HepG2 (cell line): ENCODE measurements around the gene LRRC27. TPM values are rescaled to one million over a fixed set of nuclear protein-coding genes. Genes with fewer than 3 reads are reported as not detected.

Source experiments
- ATAC-seq: fragments of 200-7000 bp; cut with Tn5 transposase; 3 replicates; pipeline ENCODE4 v1.9.1; 2020; ENCODE audit warnings: mild to moderate bottlenecking, moderate library complexity
- BruUV-seq: library from RNA; stranded (reverse); fragments of 400-500 nt; replicated peaks from 2 replicates; lab custom pipeline; 2021; lab: Mats Ljungman, UMichigan
- CTCF ChIA-PET: fragments of 300-600 bp; formaldehyde crosslinking; extraction: SDS; loops from one replicate; lab custom pipeline; 2021; ENCODE audit warnings: low total read pairs, inconsistent platforms, low intra/inter-chr PET ratio; lab: Yijun Ruan, JAX
- POLR2A ChIA-PET: fragments of 350-600 bp; sonication (Branson Sonifier 250); formaldehyde crosslinking; loops from one replicate; lab custom pipeline; 2020; ENCODE audit warnings: antibody characterized with exemption, inconsistent platforms; lab: Yijun Ruan, JAX
- DNase-seq: peaks from one replicate; pipeline ENCODE4 v3.0.0-alpha.2; 2015; ENCODE audit warnings: low spot score
- FAIRE-seq: peaks from 3 replicates; lab custom pipeline; 2011; peaks lifted over from hg19 to GRCh38; lab: Jason Lieb, UNC
- H2AFZ ChIP-seq: one replicate; pipeline ENCODE4 v1.6.1; 2011; ENCODE audit warnings: low read length, inconsistent platforms
- H3K27ac ChIP-seq: fragments of 300-600 bp; 3 replicates; pipeline ENCODE4 v1.8.0; 2011; ENCODE audit warnings: mixed run types, mild to moderate bottlenecking, mixed read lengths, low read length, inconsistent platforms; ENCODE audit not compliant: insufficient read depth; ENCODE audit errors: extremely low read length
- H3K27me3 ChIP-seq, 2 experiments: fragments of 200-600 bp in 1 of 2; 2 replicates in 1 of 2; 3 replicates in 1 of 2; pipeline versions ENCODE4 v1.6.0 to v1.8.0; 2011; ENCODE audit warnings: low read length in 2 of 2, mild to moderate bottlenecking in 2 of 2, moderate library complexity in 2 of 2, inconsistent platforms in 1 of 2; ENCODE audit not compliant: insufficient read depth in 2 of 2, control insufficient read depth in 1 of 2
- H3K36me3 ChIP-seq, 2 experiments: fragments of 200-600 bp in 1 of 2; replicated peaks in 1 of 2; 2 replicates in 1 of 2; 3 replicates in 1 of 2; pipeline versions ENCODE4 v1.5.1 to v1.8.0; 2011; ENCODE audit warnings: low read length in 2 of 2, inconsistent platforms in 1 of 2; ENCODE audit not compliant: insufficient read depth in 2 of 2, control insufficient read depth in 1 of 2
- H3K4me1 ChIP-seq: 2 replicates; pipeline ENCODE4 v1.5.1; 2012; ENCODE audit warnings: low read length, inconsistent platforms; ENCODE audit not compliant: insufficient read depth
- H3K4me2 ChIP-seq: 2 replicates; pipeline ENCODE4 v1.6.0; 2011; ENCODE audit warnings: low read depth, low read length, inconsistent platforms
- H3K4me3 ChIP-seq, 3 experiments: fragments of 200-600 bp in 1 of 3; sonication (generic), shearing (Covaris generic) in 1 of 3; replicated peaks in 1 of 3; 2 replicates each; pipeline ENCODE4 v1.5.1; 2011 to 2016; ENCODE audit warnings: low read length in 3 of 3, inconsistent platforms in 2 of 3, low read depth in 2 of 3, mild to moderate bottlenecking in 2 of 3, control low read depth in 1 of 3, mixed read lengths in 1 of 3; ENCODE audit not compliant: insufficient read depth in 1 of 3
- H3K79me2 ChIP-seq: one replicate; pipeline ENCODE4 v1.6.1; 2011; ENCODE audit warnings: low read length, inconsistent platforms; ENCODE audit not compliant: insufficient read depth
- H3K9ac ChIP-seq: 2 replicates; pipeline ENCODE4 v1.6.0; 2011; ENCODE audit warnings: mild to moderate bottlenecking, low read depth, low read length, inconsistent platforms; ENCODE audit not compliant: insufficient read depth
- H3K9me3 ChIP-seq: 2 replicates; pipeline ENCODE4 v1.5.1; 2012; ENCODE audit warnings: mild to moderate bottlenecking, low read length
- H4K20me1 ChIP-seq: 2 replicates; pipeline ENCODE4 v1.6.0; 2011; ENCODE audit warnings: inconsistent platforms, mild to moderate bottlenecking, low read length, moderate library complexity; ENCODE audit not compliant: insufficient read depth
- DPF2 ChIP-seq: sonication (generic); formaldehyde crosslinking; IDR thresholded peaks from 2 replicates; pipeline ENCODE4 v1.4.0; 2020; ENCODE audit warnings: mild to moderate bottlenecking, low read depth, missing genetic modification reagents, borderline replicate concordance
- HCFC1 ChIP-seq: fragments of 150-350 bp; IDR thresholded peaks from 2 replicates; pipeline ENCODE4 v1.6.1; 2014; ENCODE audit warnings: low read depth, low read length
- HOXD1 ChIP-seq: sonication (generic); formaldehyde crosslinking; IDR thresholded peaks from 2 replicates; pipeline ENCODE4 v1.5.0; 2020; ENCODE audit warnings: missing genetic modification reagents
- ISX ChIP-seq: sonication (generic); formaldehyde crosslinking; conservative IDR thresholded peaks from 2 replicates; pipeline ENCODE4 v1.5.0; 2020; ENCODE audit warnings: missing genetic modification reagents
- JUN ChIP-seq: sonication (generic); formaldehyde crosslinking; IDR thresholded peaks from 2 replicates; pipeline ENCODE4 v1.4.0; 2020; ENCODE audit warnings: mild to moderate bottlenecking, missing genetic modification reagents
- NFIC ChIP-seq: IDR thresholded peaks from 2 replicates; pipeline ENCODE4 v1.6.1; 2012; ENCODE audit warnings: mild to moderate bottlenecking, low read length, inconsistent platforms
- REPIN1 ChIP-seq: sonication (generic); formaldehyde crosslinking; IDR thresholded peaks from 2 replicates; pipeline ENCODE4 v1.8.0; 2022; ENCODE audit warnings: missing genetic modification reagents, low read depth, mild to moderate bottlenecking, borderline replicate concordance
- STAT5B ChIP-seq: sonication (generic); formaldehyde crosslinking; IDR thresholded peaks from 2 replicates; pipeline ENCODE4 v1.4.0; 2020; ENCODE audit warnings: missing genetic modification reagents
- ZFP36L1 ChIP-seq: sonication (generic); formaldehyde crosslinking; IDR thresholded peaks from 2 replicates; pipeline ENCODE4 v1.8.0; 2022; ENCODE audit warnings: mild to moderate bottlenecking, missing genetic modification reagents, moderate library complexity
- ZNF546 ChIP-seq: sonication (generic); formaldehyde crosslinking; conservative IDR thresholded peaks from 2 replicates; pipeline ENCODE4 v1.8.1; 2023; ENCODE audit warnings: mild to moderate bottlenecking, missing genetic modification reagents
- ZNF597 ChIP-seq: sonication (generic); formaldehyde crosslinking; IDR thresholded peaks from 2 replicates; pipeline ENCODE4 v1.5.0; 2020; ENCODE audit warnings: missing genetic modification reagents
- ZNF609 ChIP-seq: sonication (generic); formaldehyde crosslinking; IDR thresholded peaks from 2 replicates; pipeline ENCODE4 v1.4.0; 2020; ENCODE audit warnings: mild to moderate bottlenecking, missing genetic modification reagents, borderline replicate concordance
- ZNF616 ChIP-seq: sonication (generic); formaldehyde crosslinking; IDR thresholded peaks from 2 replicates; pipeline ENCODE4 v1.5.0; 2020; ENCODE audit warnings: low read depth, mild to moderate bottlenecking, missing genetic modification reagents
- WGBS: methylation state at CpG from one replicate; pipeline ENCODE4 v1.1.6; 2017; ENCODE audit warnings: low lambda C conversion rate; 5-methylcytosine and 5-hydroxymethylcytosine counted together
- in situ Hi-C: cut with HindIII; loops from 2 replicates; pipeline ENCODE4 v1.10.0; 2017; ENCODE audit warnings: low pct_unique_long_range_greater_than_20kb; ENCODE audit not compliant: extremely low pct_ligation_motif_present
- intact Hi-C: fragments of 100-400 bp; cut with micrococcal nuclease; formaldehyde crosslinking; loops from one replicate; pipeline ENCODE4 v1.10.0; 2022; ENCODE audit not compliant: unreplicated experiment
- polyA plus RNA-seq, 8 experiments: library from polyadenylated mRNA; depleted of rRNA in 3 of 8; stranded (reverse) in 7 of 8; unstranded in 1 of 8; fragments of >200 nt; fragmentation: Illumina TruSeq in 4 of 8; extraction: Trizol in 4 of 8; gene quantifications; 2 replicates each; pipeline versions ENCODE4 v1.2.1 to v1.2.3, GENCODE V29; 2011 to 2016; ENCODE audit warnings: low read depth in 4 of 8, missing spikeins in 1 of 8, mixed read lengths in 1 of 8; ENCODE audit not compliant: insufficient read depth in 1 of 8
- total RNA-seq, 5 experiments: library from RNA; depleted of rRNA; stranded (reverse); fragments of >200 nt; fragmentation: Illumina TruSeq; extraction: Trizol; gene quantifications; 2 replicates each; pipeline ENCODE4 v1.2.3, GENCODE V29; 2016; ENCODE audit warnings: low read depth in 1 of 5

Gene LRRC27
- total and polyA plus RNA-seq, 2 of the 13 experiments (the other 11 are each of a cell fraction or from before 2014, with no cell fraction given) = 4.2 to 4.6 TPM

DNA sequence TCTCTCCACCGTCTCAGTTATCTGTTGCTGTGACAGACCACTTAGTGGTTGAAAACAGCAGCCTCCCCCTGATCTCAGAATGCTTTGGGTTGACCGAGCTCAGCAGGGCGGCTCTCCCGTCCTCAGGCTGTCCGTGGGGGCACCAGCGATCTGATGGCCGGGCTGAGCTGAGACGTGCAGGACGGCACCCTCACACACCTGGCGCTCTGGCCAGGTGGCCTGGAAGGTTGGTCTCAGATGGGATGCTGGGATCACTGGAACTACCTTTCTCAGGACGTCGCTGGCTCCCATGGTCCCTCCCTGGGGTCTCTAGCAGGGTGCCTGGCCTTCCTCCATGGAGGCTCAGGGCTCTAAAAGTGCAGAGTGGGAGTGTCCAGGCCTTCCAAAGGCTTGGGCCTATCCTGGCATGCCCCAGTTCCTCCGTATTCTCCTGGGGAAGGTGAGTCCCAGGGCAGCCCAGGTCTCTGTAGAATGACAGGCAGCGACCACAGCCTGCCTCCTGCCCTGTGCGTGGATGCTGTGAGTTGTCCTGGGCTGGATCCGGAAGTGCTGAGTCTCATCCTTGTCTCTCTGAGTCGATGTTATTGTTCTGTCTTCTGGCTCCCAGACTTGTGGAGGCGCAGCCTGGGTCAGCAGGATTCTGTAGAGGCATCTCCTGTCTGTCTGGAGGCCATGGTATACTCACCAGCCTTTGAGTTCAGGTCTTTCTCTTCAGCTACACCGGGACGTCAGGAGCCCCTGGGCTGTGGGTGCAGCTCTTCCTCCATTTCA, 52.8 kb downstream of the LRRC27 start (continued):
- TF ChIP-seq ZNF609 (CRISPR knock-in tag) = no peak

DNA sequence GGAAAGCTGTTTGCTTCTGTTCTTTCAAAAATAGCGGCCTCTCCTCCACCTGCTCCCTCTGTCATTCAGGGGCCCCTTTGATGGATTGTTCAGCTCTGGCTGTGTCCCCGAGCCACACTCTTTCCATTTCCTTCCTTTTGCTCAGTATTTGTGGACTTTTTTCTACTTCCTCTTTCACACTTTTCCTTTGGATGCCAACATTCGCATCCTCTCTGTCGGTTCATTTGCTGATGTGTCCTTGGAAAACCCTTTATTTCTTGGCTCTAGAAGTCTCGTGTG, 53.3 kb downstream of the LRRC27 start:
- peaks cover 3 to 34% of the 10 kb centered on the region in 2 experiments; a peak in 2 of 5 replicates for H3K27me3 ChIP-seq
- ATAC-seq (no peak), FAIRE-seq (no peak), DNase-seq (no peak)
- no TSS peak for BruUV-seq
- H3K4me3 ChIP-seq = no peak overlapping the region
- in situ Hi-C loops (loop anchor here (5.0 to 10.0 kb wide), 2 partner anchors 67 to 249 kb away; no protein-coding TSS in a partner anchor), intact Hi-C loops (no loop called here)
- H3K9me3 ChIP-seq = no peaks in the 10 kb centered on the region
- H2AFZ ChIP-seq = no peak overlapping the region
- no peak overlapping the region for H3K4me2 ChIP-seq
- H3K36me3 ChIP-seq = no peaks in the 10 kb centered on the region
- H4K20me1 ChIP-seq = no peaks in the 10 kb centered on the region
- no peak overlapping the region for H3K27ac ChIP-seq
- CTCF ChIA-PET = no interaction called here
- no peaks in the 10 kb centered on the region for H3K79me2 ChIP-seq
- POLR2A ChIA-PET = no interaction called here
- WGBS = 47% methylated on average over 5 of the region's 5 CpGs
- H3K4me1 ChIP-seq = peaks cover 60% of the 10 kb centered on the region
- no peak overlapping the region for H3K9ac ChIP-seq
- TF ChIP-seq NFIC (no peak), ZNF546 (CRISPR knock-in tag) (no peak), DPF2 (CRISPR knock-in tag) (no peak), HOXD1 (CRISPR knock-in tag) (no peak), HCFC1 (no peak), ZFP36L1 (CRISPR knock-in tag) (no peak), JUN (CRISPR knock-in tag) (no peak), STAT5B (CRISPR knock-in tag) (no peak), ZNF616 (CRISPR knock-in tag) (no peak), ISX (CRISPR knock-in tag) (no peak), REPIN1 (CRISPR knock-in tag) (no peak), ZNF597 (CRISPR knock-in tag) (no peak)
